Mesendoderm (in vitro differentiated cells): ENCODE results near the gene HNRNPA0. TPM values are rescaled to one million over a fixed set of nuclear protein-coding genes. Genes with fewer than 3 reads are reported as not detected.

Experiments used
- DNase-seq: peaks from one replicate; pipeline ENCODE4 v3.0.0; 2013
- H2AK5ac ChIP-seq: 2 replicates; pipeline ENCODE4 v1.6.1; 2013; ENCODE audit warnings: low read length, inconsistent platforms
- H2BK120ac ChIP-seq: 2 replicates; pipeline ENCODE4 v1.6.1; 2013; ENCODE audit warnings: low read depth, mild to moderate bottlenecking, low read length, moderate library complexity, mixed read lengths
- H2BK15ac ChIP-seq: replicated peaks from 2 replicates; pipeline ENCODE4 v1.6.1; 2013; ENCODE audit warnings: low read depth, mild to moderate bottlenecking, moderate library complexity
- H2BK5ac ChIP-seq: 2 replicates; pipeline ENCODE4 v1.6.1; 2013; ENCODE audit warnings: low read length, inconsistent platforms
- H3K18ac ChIP-seq: 2 replicates; pipeline ENCODE4 v1.6.1; 2013; ENCODE audit warnings: mild to moderate bottlenecking, low read length, mixed read lengths
- H3K23ac ChIP-seq: one replicate; pipeline ENCODE4 v1.6.1; 2013; ENCODE audit warnings: low read length
- H3K27ac ChIP-seq: 2 replicates; pipeline ENCODE4 v1.5.1; 2013; ENCODE audit warnings: low read depth, mild to moderate bottlenecking, inconsistent platforms, low read length, moderate library complexity
- H3K27me3 ChIP-seq: 2 replicates; pipeline ENCODE4 v1.6.1; 2013; ENCODE audit warnings: low read length, control low read depth, mild to moderate bottlenecking, inconsistent platforms; ENCODE audit not compliant: insufficient read depth, poor library complexity
- H3K36me3 ChIP-seq: 2 replicates; pipeline ENCODE4 v1.6.1; 2013; ENCODE audit warnings: low read length, inconsistent platforms; ENCODE audit not compliant: control insufficient read depth, insufficient read depth
- H3K4ac ChIP-seq: one replicate; pipeline ENCODE4 v1.6.1; 2013; ENCODE audit warnings: low read depth, mild to moderate bottlenecking, low read length, moderate library complexity
- H3K4me1 ChIP-seq: 2 replicates; pipeline ENCODE4 v1.6.1; 2013; ENCODE audit warnings: low read depth, low read length, inconsistent platforms; ENCODE audit not compliant: control insufficient read depth
- H3K4me2 ChIP-seq: 2 replicates; pipeline ENCODE4 v1.6.1; 2013; ENCODE audit warnings: low read length
- H3K4me3 ChIP-seq: 2 replicates; pipeline ENCODE4 v1.5.1; 2013; ENCODE audit warnings: mild to moderate bottlenecking, low read length
- H3K56ac ChIP-seq: one replicate; pipeline ENCODE4 v1.6.1; 2013; ENCODE audit warnings: low read length
- H3K79me1 ChIP-seq: 2 replicates; pipeline ENCODE4 v1.6.1; 2013; ENCODE audit warnings: low read length, inconsistent platforms
- H3K79me2 ChIP-seq: 2 replicates; pipeline ENCODE4 v1.6.1; 2013; ENCODE audit warnings: mild to moderate bottlenecking, low read length; ENCODE audit not compliant: control insufficient read depth, insufficient read depth
- H3K9ac ChIP-seq: 2 replicates; pipeline ENCODE4 v1.6.1; 2013; ENCODE audit warnings: low read length, inconsistent platforms
- H4K5ac ChIP-seq: one replicate; pipeline ENCODE4 v1.6.1; 2013; ENCODE audit warnings: low read length
- H4K8ac ChIP-seq: one replicate; pipeline ENCODE4 v1.6.1; 2013; ENCODE audit warnings: low read depth, mild to moderate bottlenecking, control low read depth, low read length, moderate library complexity
- WGBS: extraction: QIAGEN DNeasy Blood & Tissue Kit; methylation state at CpG from one replicate; pipeline ENCODE4 v1.1.7; 2013; ENCODE audit warnings: low lambda C conversion rate, missing lambda C conversion rate; ENCODE audit not compliant: insufficient coverage; ENCODE audit errors: extremely low coverage; 5-methylcytosine and 5-hydroxymethylcytosine counted together
- polyA plus RNA-seq, 2 experiments: library from polyadenylated mRNA; stranded (reverse); fragments of 200-250 nt; gene quantifications; one replicate each; pipeline ENCODE4 v1.2.3, GENCODE V29; 2013

The HNRNPA0 gene
- 60.8 TPM for polyA plus RNA-seq (2013, experiment 1 of 2)
- 60.2 TPM for polyA plus RNA-seq (2013, experiment 2 of 2)

DNA sequence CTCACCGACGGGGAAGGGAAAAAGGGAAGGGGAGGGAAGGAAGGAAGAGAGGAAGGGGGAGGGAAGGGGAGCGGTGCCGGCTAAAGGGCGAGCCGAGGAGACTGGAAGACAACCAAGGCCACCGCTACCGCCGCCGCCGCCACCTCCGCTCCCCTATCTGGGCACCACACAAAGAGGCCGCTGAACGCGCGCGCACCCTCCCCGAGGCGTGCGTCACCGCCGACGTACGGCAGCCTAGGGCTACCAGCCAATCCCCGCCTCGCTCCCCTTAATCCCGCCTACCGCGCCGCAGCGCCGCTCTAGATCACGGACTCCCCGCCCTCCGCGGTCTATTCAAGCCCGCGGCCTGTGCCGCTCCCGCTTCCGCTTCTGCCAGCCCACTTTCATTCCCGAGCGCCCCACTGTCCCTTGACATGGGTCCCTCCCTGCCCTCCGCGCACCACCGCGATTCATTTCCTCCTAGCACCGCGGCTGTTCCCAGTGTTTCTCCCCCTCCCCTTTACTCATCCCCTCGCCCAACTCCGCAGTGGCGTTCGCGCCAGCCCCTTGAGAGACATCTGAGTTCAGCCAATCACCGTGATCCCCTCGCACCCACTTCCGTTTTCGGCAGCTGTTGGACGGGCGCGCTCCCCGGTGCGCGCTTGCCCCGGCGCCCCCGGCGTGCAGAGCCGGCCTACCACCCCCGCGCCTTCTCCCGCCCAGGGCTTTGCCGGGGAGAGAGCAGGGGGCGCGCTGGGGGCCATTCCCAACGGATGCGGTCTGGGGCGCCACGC is at the start of gene HNRNPA0:
Gene HNRNPA0 (minus strand): TSS at position 176 of the 773 bp plus-strand sequence. CDS start 297 bp downstream, outside the sequence.
- Histone ChIP-seq H3K36me3 (peaks cover 2% of the 10 kb centered on the region), H3K23ac (peak within 1 kb of the TSS; percentile 99), H3K9ac (peak within 1 kb of the TSS; percentile 100), H2BK15ac (no peak within 1 kb of the TSS), H3K4ac (peak within 1 kb of the TSS; percentile 89), H3K79me2 (peaks cover 38% of the 10 kb centered on the region), H4K5ac (peak within 1 kb of the TSS; percentile 34), H2BK5ac (peak within 1 kb of the TSS; percentile 98), H3K56ac (peak within 1 kb of the TSS; percentile 100), H4K8ac (peak within 1 kb of the TSS; percentile 96), H2BK120ac (peak within 1 kb of the TSS; percentile 40), H3K27me3 (no peaks in the 10 kb centered on the region), H3K4me3 (peak within 1 kb of the TSS; percentile 98), H3K4me1 (no peaks in the 10 kb centered on the region), H3K18ac (peak within 1 kb of the TSS; percentile 89), H2AK5ac (peak within 1 kb of the TSS; percentile 88), H3K79me1 (peaks cover 4% of the 10 kb centered on the region), H3K27ac (peak within 1 kb of the TSS; percentile 100), H3K4me2 (peak within 1 kb of the TSS; percentile 58)
- DNase-seq, result peak; percentile 98
- no CpG with 5 or more reads among the region's 79 CpGs for WGBS

DNA sequence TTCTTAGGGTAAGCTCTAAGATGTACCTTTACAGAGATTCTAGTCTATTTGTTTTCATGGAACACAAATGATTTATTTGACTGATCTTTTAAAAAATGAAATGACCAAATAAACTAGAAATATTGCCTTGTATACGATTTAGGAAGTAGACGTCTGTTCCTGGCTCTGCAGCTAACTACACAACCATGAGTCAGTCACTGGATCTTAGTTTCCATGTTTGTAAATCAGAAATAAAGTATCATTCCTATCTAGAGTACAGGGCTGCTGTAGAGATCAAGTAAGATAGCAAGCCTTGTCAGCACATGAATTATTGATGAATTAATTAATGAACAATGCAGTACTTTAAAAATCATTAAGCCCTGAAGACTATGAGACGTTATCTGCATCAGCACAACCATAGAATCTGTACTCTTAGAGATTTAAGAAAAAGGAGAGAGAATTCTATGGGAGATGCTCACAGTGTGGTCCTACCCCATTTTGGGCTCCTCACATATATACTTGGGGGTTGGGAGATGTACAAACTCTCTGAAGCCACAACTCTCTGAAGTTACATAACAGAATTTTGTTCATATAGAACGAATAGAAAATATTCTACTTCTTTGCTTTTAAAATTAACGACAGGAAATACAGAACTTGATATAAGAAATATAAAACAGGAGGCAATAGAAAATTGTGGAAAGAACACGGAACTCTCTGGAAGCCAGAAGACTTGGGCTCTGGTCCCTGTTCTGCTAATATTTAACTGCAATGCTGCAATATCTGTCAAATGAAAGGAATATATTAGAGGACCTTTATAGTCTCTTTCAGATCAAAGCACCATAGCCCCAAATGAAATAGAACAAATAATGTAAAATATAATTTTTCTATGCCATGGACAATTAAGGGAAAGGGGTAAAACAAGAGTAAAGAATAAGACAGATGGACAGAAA is 48.4 kb upstream of the HNRNPA0 start:
- H3K4me1 ChIP-seq, result no peaks in the 10 kb centered on the region
- H3K4ac ChIP-seq, result no peak overlapping the region
- H4K8ac ChIP-seq, result no peak overlapping the region
- no peak overlapping the region for H3K23ac ChIP-seq
- H4K5ac ChIP-seq, result no peak overlapping the region
- H3K79me2 ChIP-seq, result no peaks in the 10 kb centered on the region
- no peak overlapping the region for H2BK15ac ChIP-seq
- H2BK120ac ChIP-seq, result no peak overlapping the region
- no CpG with 5 or more reads among the region's 6 CpGs for WGBS
- H3K79me1 ChIP-seq, result no peaks in the 10 kb centered on the region
- H3K4me3 ChIP-seq, result no peak overlapping the region
- H3K36me3 ChIP-seq, result no peaks in the 10 kb centered on the region
- H3K18ac ChIP-seq, result no peak overlapping the region
- H3K27me3 ChIP-seq, result no peaks in the 10 kb centered on the region
- H2AK5ac ChIP-seq, result no peak overlapping the region
- H2BK5ac ChIP-seq, result no peak overlapping the region
- H3K27ac ChIP-seq, result no peak overlapping the region
- no peak overlapping the region for H3K9ac ChIP-seq
- no peak overlapping the region for H3K56ac ChIP-seq
- no peak for DNase-seq
- H3K4me2 ChIP-seq, result no peak overlapping the region

DNA sequence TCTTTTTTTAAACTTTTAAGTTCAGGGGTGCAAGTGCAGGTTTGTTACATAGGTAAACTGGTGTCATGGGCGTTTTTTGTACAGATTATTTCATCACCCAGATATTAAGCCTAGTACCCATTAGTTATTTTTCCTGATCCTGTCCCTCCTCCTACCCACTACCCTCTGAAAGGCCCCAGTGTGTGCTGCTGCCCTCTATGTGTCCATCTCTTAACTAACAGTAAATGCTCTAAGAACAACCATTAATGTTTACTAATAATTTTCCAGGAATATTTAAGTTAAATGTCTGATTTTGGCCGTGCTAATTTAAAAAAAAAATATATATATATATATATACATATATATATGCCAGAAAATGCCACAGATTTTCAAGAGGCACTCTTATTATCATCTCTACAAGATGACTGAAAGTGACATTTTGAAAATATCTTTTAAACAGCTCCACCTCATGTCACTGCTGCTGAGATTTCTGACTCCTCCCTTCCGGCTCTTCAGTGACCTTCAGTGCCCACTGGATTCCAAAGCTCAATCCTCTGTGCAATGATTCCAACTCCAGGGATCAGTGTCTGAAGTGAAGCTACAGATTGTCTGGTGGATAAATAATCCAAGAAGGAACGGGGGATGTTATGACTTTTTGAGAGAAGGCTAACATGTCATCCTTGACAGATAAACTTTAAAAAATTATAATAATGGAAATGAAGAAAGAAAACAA is 46.7 kb upstream of the HNRNPA0 start:
- H3K56ac ChIP-seq, result no peak overlapping the region
- H3K79me1 ChIP-seq, result no peaks in the 10 kb centered on the region
- no peak overlapping the region for H3K18ac ChIP-seq
- H3K27me3 ChIP-seq, result no peaks in the 10 kb centered on the region
- H3K23ac ChIP-seq, result no peak overlapping the region
- H3K79me2 ChIP-seq, result no peaks in the 10 kb centered on the region
- H4K8ac ChIP-seq, result no peak overlapping the region
- WGBS, result no CpG with 5 or more reads among the region's 4 CpGs
- no peak overlapping the region for H4K5ac ChIP-seq
- no peak overlapping the region for H2BK120ac ChIP-seq
- H2BK5ac ChIP-seq, result no peak overlapping the region
- no peak overlapping the region for H3K27ac ChIP-seq
- no peak overlapping the region for H3K4ac ChIP-seq
- no peaks in the 10 kb centered on the region for H3K4me1 ChIP-seq
- H3K4me2 ChIP-seq, result no peak overlapping the region
- DNase-seq, result no peak
- no peak overlapping the region for H3K4me3 ChIP-seq
- H2AK5ac ChIP-seq, result no peak overlapping the region
- H2BK15ac ChIP-seq, result no peak overlapping the region
- H3K9ac ChIP-seq, result no peak overlapping the region
- no peaks in the 10 kb centered on the region for H3K36me3 ChIP-seq

DNA sequence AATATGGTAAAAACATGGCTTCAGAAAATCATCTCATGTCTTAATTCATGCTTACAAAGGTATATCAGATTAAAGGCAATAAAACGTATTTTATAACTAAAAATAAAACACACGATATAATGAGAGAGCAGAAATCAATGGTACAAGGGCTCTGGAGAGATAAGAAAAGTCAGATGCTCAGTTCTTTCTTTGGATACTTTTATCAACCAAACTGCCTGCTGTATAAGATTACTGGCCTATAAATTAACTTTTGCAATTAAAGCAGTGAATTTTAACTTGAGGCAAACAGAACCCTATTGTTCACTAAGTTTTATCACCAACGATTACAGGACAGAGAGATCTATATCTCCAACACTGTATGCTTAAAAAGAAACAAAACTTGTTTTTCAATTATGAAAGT is 42.1 kb upstream of the HNRNPA0 start:
- no peak for DNase-seq
- H3K56ac ChIP-seq, result no peak overlapping the region
- WGBS, result no CpG with 5 or more reads among the region's 3 CpGs
- H3K4ac ChIP-seq, result no peak overlapping the region
- H3K18ac ChIP-seq, result no peak overlapping the region
- H4K8ac ChIP-seq, result no peak overlapping the region
- H4K5ac ChIP-seq, result no peak overlapping the region
- H2BK5ac ChIP-seq, result no peak overlapping the region
- no peaks in the 10 kb centered on the region for H3K4me1 ChIP-seq
- H3K79me1 ChIP-seq, result no peaks in the 10 kb centered on the region
- no peak overlapping the region for H2BK120ac ChIP-seq
- H2AK5ac ChIP-seq, result no peak overlapping the region
- H3K27me3 ChIP-seq, result no peaks in the 10 kb centered on the region
- no peaks in the 10 kb centered on the region for H3K79me2 ChIP-seq
- no peak overlapping the region for H3K4me2 ChIP-seq
- H3K9ac ChIP-seq, result no peak overlapping the region
- H2BK15ac ChIP-seq, result no peak overlapping the region
- no peak overlapping the region for H3K27ac ChIP-seq
- no peak overlapping the region for H3K23ac ChIP-seq
- H3K4me3 ChIP-seq, result no peak overlapping the region
- no peaks in the 10 kb centered on the region for H3K36me3 ChIP-seq

DNA sequence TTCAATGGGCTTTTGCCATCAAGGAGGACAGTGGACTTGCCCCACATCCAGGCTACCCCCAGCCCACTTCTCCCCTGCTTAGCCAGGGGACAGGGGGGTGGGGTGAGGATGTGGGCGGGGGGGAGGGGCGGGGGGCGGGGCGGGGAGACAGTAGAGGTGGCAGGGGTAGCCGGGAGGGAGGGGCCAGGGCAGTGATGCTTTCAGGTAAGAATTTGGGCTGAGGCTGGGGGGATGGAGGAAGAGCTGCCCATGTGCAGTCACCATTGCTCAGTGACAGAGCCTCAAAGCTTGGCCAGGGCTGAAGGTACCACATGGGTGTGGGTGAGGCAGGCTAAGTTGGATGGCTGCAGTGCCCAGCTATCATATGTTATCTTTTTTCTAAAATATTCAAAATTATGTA is 40.7 kb upstream of the HNRNPA0 start:
- no CpG with 5 or more reads among the region's 5 CpGs for WGBS
- DNase-seq, result peak; percentile 46
- H3K27ac ChIP-seq, result no peak overlapping the region
- no peak overlapping the region for H2AK5ac ChIP-seq
- H2BK5ac ChIP-seq, result no peak overlapping the region
- no peak overlapping the region for H4K8ac ChIP-seq
- no peak overlapping the region for H3K56ac ChIP-seq
- H3K4ac ChIP-seq, result no peak overlapping the region
- no peaks in the 10 kb centered on the region for H3K79me1 ChIP-seq
- H4K5ac ChIP-seq, result no peak overlapping the region
- no peak overlapping the region for H3K4me3 ChIP-seq
- H2BK15ac ChIP-seq, result no peak overlapping the region
- H3K79me2 ChIP-seq, result no peaks in the 10 kb centered on the region
- no peaks in the 10 kb centered on the region for H3K36me3 ChIP-seq
- H3K18ac ChIP-seq, result no peak overlapping the region
- H3K27me3 ChIP-seq, result no peaks in the 10 kb centered on the region
- H3K9ac ChIP-seq, result no peak overlapping the region
- no peak overlapping the region for H2BK120ac ChIP-seq
- H3K4me2 ChIP-seq, result no peak overlapping the region
- no peak overlapping the region for H3K23ac ChIP-seq
- no peaks in the 10 kb centered on the region for H3K4me1 ChIP-seq
